IgD-negative memory B cell (primary cell): Measurements from ENCODE around the gene TEKT3. TPM values are rescaled to one million over a fixed set of nuclear protein-coding genes. Genes with fewer than 3 reads are reported as not detected.

Experiments used
- H3K27ac Mint-ChIP-seq, 3 donors: one replicate each; pipeline ENCODE4 v1.8.0; 2020 to 2022; ENCODE audit warnings: mild to moderate bottlenecking in 3 of 3, mixed read lengths in 3 of 3, moderate library complexity in 1 of 3
- H3K27me3 Mint-ChIP-seq: one replicate; pipeline ENCODE4 v1.8.0; 2021; ENCODE audit warnings: mixed read lengths
- H3K36me3 Mint-ChIP-seq: one replicate; pipeline ENCODE4 v1.8.0; 2020; ENCODE audit warnings: mild to moderate bottlenecking, mixed read lengths
- H3K4me1 Mint-ChIP-seq, 3 donors: one replicate each; pipeline ENCODE4 v1.8.0; 2020 to 2022; ENCODE audit warnings: mixed read lengths in 3 of 3, mild to moderate bottlenecking in 1 of 3
- H3K4me3 Mint-ChIP-seq, 4 donors: one replicate each; pipeline ENCODE4 v1.8.0; 2020 to 2022; ENCODE audit warnings: mild to moderate bottlenecking in 4 of 4, mixed read lengths in 4 of 4, moderate library complexity in 3 of 4
- H3K9me3 Mint-ChIP-seq, 3 donors: one replicate each; pipeline ENCODE4 v1.8.0; 2020 to 2021; ENCODE audit warnings: mixed read lengths in 3 of 3, mild to moderate bottlenecking in 1 of 3
- polyA plus RNA-seq: library from polyadenylated mRNA; unstranded; fragments of 300-500 nt; fragmentation: Illumina TruSeq; gene quantifications from one replicate; pipeline ENCODE4 v1.2.3, GENCODE V29; 2021

The TEKT3 gene
- polyA plus RNA-seq, 1 donor from 2014 or later, result not detected

- H3K4me3 Mint-ChIP-seq, result no peak overlapping the region
- peaks cover 2 to 11% (median 4%) of the 10 kb centered on the region in 3 donors for H3K4me1 Mint-ChIP-seq
- no peak overlapping the region for H3K27ac Mint-ChIP-seq
- no peaks in the 10 kb centered on the region for H3K9me3 Mint-ChIP-seq
- H3K36me3 Mint-ChIP-seq, result no peaks in the 10 kb centered on the region
- peaks cover 51% of the 10 kb centered on the region for H3K27me3 Mint-ChIP-seq
These were observed 83.4 kb downstream of the TEKT3 start for GRCh38 chr17:15257796-15258512.

- peaks cover 2 to 11% (median 4%) of the 10 kb centered on the region in 3 donors for H3K4me1 Mint-ChIP-seq
- no peak overlapping the region for H3K4me3 Mint-ChIP-seq
- H3K27ac Mint-ChIP-seq, result no peak overlapping the region
- H3K9me3 Mint-ChIP-seq, result no peaks in the 10 kb centered on the region
- H3K36me3 Mint-ChIP-seq, result no peaks in the 10 kb centered on the region
- peaks cover 49% of the 10 kb centered on the region for H3K27me3 Mint-ChIP-seq
These were observed 84.1 kb downstream of the TEKT3 start for GRCh38 chr17:15257258-15257788.

- Mint-ChIP-seq H3K27ac (no peak overlapping the region), H3K27me3 (peaks cover 43% of the 10 kb centered on the region), H3K9me3 (no peaks in the 10 kb centered on the region), H3K36me3 (no peaks in the 10 kb centered on the region), H3K4me3 (peak overlapping the region in 1 of 4 donors; percentile 10), H3K4me1 (peaks cover 2 to 9% (median 4%) of the 10 kb centered on the region in 3 donors)
These were observed 84.7 kb downstream of the TEKT3 start for GRCh38 chr17:15256689-15257088.

GRCh38 chr17:15255713-15256454 lies 85.5 kb downstream of the TEKT3 start:
- peaks cover 41% of the 10 kb centered on the region for H3K27me3 Mint-ChIP-seq
- no peak overlapping the region for H3K27ac Mint-ChIP-seq
- H3K4me3 Mint-ChIP-seq, result no peak overlapping the region
- H3K36me3 Mint-ChIP-seq, result no peaks in the 10 kb centered on the region
- peaks cover 2 to 9% (median 4%) of the 10 kb centered on the region in 3 donors for H3K4me1 Mint-ChIP-seq
- no peaks in the 10 kb centered on the region for H3K9me3 Mint-ChIP-seq

Other genes starting within 250 kb of the TEKT3 start
- gene PMP22, start 76.3 kb downstream of the TEKT3 start, polyA plus RNA-seq, result not detected
- gene CDRT4, start 126.0 kb upstream of the TEKT3 start, polyA plus RNA-seq, result 0.50 TPM
- gene TVP23C, start 221.9 kb upstream of the TEKT3 start, polyA plus RNA-seq, result 2.9 TPM